Measurements from ENCODE around the gene RPAP2. TPM values are rescaled to one million over a fixed set of nuclear protein-coding genes. Genes with fewer than 3 reads are reported as not detected.

RPAP2 gene
- total RNA-seq, 1 experiment from 2014 or later: 19.8 TPM

GRCh38 chr1:92398519-92398918, 99.7 kb downstream of the RPAP2 start:
- Mint-ChIP-seq H3K36me3 (peaks cover 17% of the 10 kb centered on the region), H3K4me3 (no peak overlapping the region), H3K9me3 (peaks cover 37% of the 10 kb centered on the region), H3K4me1 (no peaks in the 10 kb centered on the region), H3K27me3 (ENCODE audit: low read depth) (peaks cover 8% of the 10 kb centered on the region), H3K27ac (no peak overlapping the region)
- no peak for DNase-seq (ENCODE audit: low spot score)
- TF ChIP-seq ZNF232 (CRISPR knock-in tag; IDR thresholded peaks at IDR 0.05) (no peak), STAT6 (CRISPR knock-in tag; conservative IDR thresholded peaks at IDR 0.05; ENCODE audit: low read depth) (no peak), ATF1 (CRISPR knock-in tag; IDR thresholded peaks at IDR 0.05) (no peak), GTF2I (CRISPR knock-in tag; conservative IDR thresholded peaks at IDR 0.05) (no peak), FOXP1 (CRISPR knock-in tag; IDR thresholded peaks at IDR 0.05; ENCODE audit: borderline replicate concordance) (no peak), TCF7 (CRISPR knock-in tag; IDR thresholded peaks at IDR 0.05; ENCODE audit: low read depth) (no peak), CREM (CRISPR knock-in tag; IDR thresholded peaks at IDR 0.05) (no peak), E2F4 (CRISPR knock-in tag; IDR thresholded peaks at IDR 0.05; ENCODE audit: borderline replicate concordance, low read depth) (no peak), ZNF138 (CRISPR knock-in tag; conservative IDR thresholded peaks at IDR 0.05) (no peak), FOXP4 (CRISPR knock-in tag; IDR thresholded peaks at IDR 0.05) (no peak), ZNF423 (CRISPR knock-in tag; IDR thresholded peaks at IDR 0.05) (no peak), MAX (CRISPR knock-in tag; IDR thresholded peaks at IDR 0.05) (no peak), PRDM15 (CRISPR knock-in tag; IDR thresholded peaks at IDR 0.05) (no peak), NFATC4 (CRISPR knock-in tag; IDR thresholded peaks at IDR 0.05) (no peak), CDX4 (CRISPR knock-in tag; IDR thresholded peaks at IDR 0.05; ENCODE audit: borderline replicate concordance) (no peak), MLX (CRISPR knock-in tag; IDR thresholded peaks at IDR 0.05) (no peak), ARID4B (CRISPR knock-in tag; IDR thresholded peaks at IDR 0.05; ENCODE audit: borderline replicate concordance) (no peak), ZNF671 (CRISPR knock-in tag; IDR thresholded peaks at IDR 0.05) (no peak), ESRRA (CRISPR knock-in tag; IDR thresholded peaks at IDR 0.05; ENCODE audit: borderline replicate concordance) (no peak)
- ChIA-PET CTCF (no interaction called here), POLR2A (no interaction called here)
- no peak for ATAC-seq

Data from WTC11 (cell line).